Neuronal stem cell (in vitro differentiated cells): ENCODE results near the gene IGSF21.

ENCODE experiments used
- DNase-seq: peaks from one replicate; pipeline ENCODE4 v3.0.0-alpha.2; 2013; ENCODE audit warnings: low spot score
- H2AFZ ChIP-seq: one replicate; pipeline ENCODE4 v1.6.1; 2013; ENCODE audit warnings: mild to moderate bottlenecking, low read length, inconsistent platforms
- H2AK5ac ChIP-seq: 2 replicates; pipeline ENCODE4 v1.6.1; 2013; ENCODE audit warnings: low read depth, mild to moderate bottlenecking, inconsistent platforms, low read length, moderate library complexity, mixed read lengths
- H2BK120ac ChIP-seq: 2 replicates; pipeline ENCODE4 v1.6.1; 2013; ENCODE audit warnings: low read depth, mild to moderate bottlenecking, inconsistent platforms, low read length, moderate library complexity, mixed read lengths
- H2BK12ac ChIP-seq: one replicate; pipeline ENCODE4 v1.6.1; 2013; ENCODE audit warnings: low read length, inconsistent platforms
- H2BK15ac ChIP-seq: 2 replicates; pipeline ENCODE4 v1.6.1; 2013; ENCODE audit warnings: mild to moderate bottlenecking, low read length, inconsistent platforms, mixed read lengths
- H2BK5ac ChIP-seq: one replicate; pipeline ENCODE4 v1.6.1; 2013; ENCODE audit warnings: inconsistent platforms, mild to moderate bottlenecking, low read length, moderate library complexity
- H3K14ac ChIP-seq: one replicate; pipeline ENCODE4 v1.6.1; 2013; ENCODE audit warnings: low read length, inconsistent platforms
- H3K18ac ChIP-seq: 2 replicates; pipeline ENCODE4 v1.6.1; 2013; ENCODE audit warnings: low read length, inconsistent platforms
- H3K23ac ChIP-seq: 2 replicates; pipeline ENCODE4 v1.6.1; 2013; ENCODE audit warnings: low read depth, mild to moderate bottlenecking, mixed read lengths, low read length, inconsistent platforms; ENCODE audit not compliant: poor library complexity
- H3K27ac ChIP-seq: replicated peaks from 3 replicates; pipeline ENCODE4 v1.5.1; 2013; ENCODE audit warnings: low read length, inconsistent platforms
- H3K27me3 ChIP-seq, 3 experiments: 2 replicates each; pipeline ENCODE4 v1.6.1; 2013; ENCODE audit warnings: low read length in 3 of 3, mild to moderate bottlenecking in 2 of 3, inconsistent platforms in 1 of 3, low read depth in 1 of 3, mixed read lengths in 1 of 3, moderate library complexity in 1 of 3; ENCODE audit not compliant: control insufficient read depth in 3 of 3, insufficient read depth in 3 of 3
- H3K36me3 ChIP-seq, 2 donors: replicated peaks in 1 of 2; 2 replicates each; pipeline ENCODE4 v1.6.1; 2013; ENCODE audit warnings: low read length in 2 of 2; ENCODE audit not compliant: control insufficient read depth in 2 of 2, insufficient read depth in 2 of 2
- H3K4ac ChIP-seq: 2 replicates; pipeline ENCODE4 v1.6.1; 2013; ENCODE audit warnings: inconsistent platforms, mild to moderate bottlenecking, low read length, moderate library complexity
- H3K4me1 ChIP-seq, 2 donors: 1 replicate in 1 of 2; 2 replicates in 1 of 2; pipeline ENCODE4 v1.6.1; 2013; ENCODE audit warnings: low read length in 2 of 2, low read depth in 1 of 2; ENCODE audit not compliant: control insufficient read depth in 2 of 2, insufficient read depth in 1 of 2
- H3K4me2 ChIP-seq: one replicate; pipeline ENCODE4 v1.6.1; 2013; ENCODE audit warnings: mild to moderate bottlenecking, low read length, inconsistent platforms; ENCODE audit not compliant: insufficient read depth, poor library complexity, severe bottlenecking
- H3K4me3 ChIP-seq, 2 donors: 2 replicates each; pipeline ENCODE4 v1.5.1; 2013; ENCODE audit warnings: low read length in 2 of 2, mild to moderate bottlenecking in 2 of 2, inconsistent platforms in 1 of 2, moderate library complexity in 1 of 2
- H3K79me1 ChIP-seq: one replicate; pipeline ENCODE4 v1.6.1; 2013; ENCODE audit warnings: low read depth, mild to moderate bottlenecking, inconsistent platforms, low read length, moderate library complexity
- H3K9ac ChIP-seq: one replicate; pipeline ENCODE4 v1.6.1; 2013; ENCODE audit warnings: mild to moderate bottlenecking, low read depth, low read length, inconsistent platforms; ENCODE audit not compliant: poor library complexity
- H3K9me3 ChIP-seq, 2 donors: replicated peaks in 1 of 2; 2 replicates each; pipeline versions ENCODE3 to v1.6.1; 2013; ENCODE audit warnings: low read length in 2 of 2, mild to moderate bottlenecking in 2 of 2, inconsistent platforms in 1 of 2, low read depth in 1 of 2, mixed read lengths in 1 of 2, moderate library complexity in 1 of 2; ENCODE audit not compliant: control insufficient read depth in 2 of 2, insufficient read depth in 1 of 2
- H4K8ac ChIP-seq: one replicate; pipeline ENCODE4 v1.6.1; 2013; ENCODE audit warnings: low read depth, mild to moderate bottlenecking, inconsistent platforms, low read length, moderate library complexity
- H4K91ac ChIP-seq: one replicate; pipeline ENCODE4 v1.6.1; 2013; ENCODE audit warnings: low read length, low read depth, mild to moderate bottlenecking, inconsistent platforms; ENCODE audit not compliant: poor library complexity
- WGBS, 2 donors: extraction: QIAGEN DNeasy Blood & Tissue Kit; methylation state at CpG; one replicate each; pipeline ENCODE4 v1.1.7; 2013; ENCODE audit warnings: missing lambda C conversion rate in 2 of 2, mixed read lengths in 1 of 2; ENCODE audit not compliant: insufficient read length in 2 of 2, insufficient replicate concordance in 1 of 2; ENCODE audit errors: extremely low coverage in 2 of 2; 5-methylcytosine and 5-hydroxymethylcytosine counted together

IGSF21 gene

GRCh38 chr1:18384471-18384870, 276.9 kb downstream of the IGSF21 start:
- no peak overlapping the region for H2BK15ac ChIP-seq
- peak overlapping the region; percentile 0 for H3K9ac ChIP-seq
- H2BK12ac ChIP-seq, result no peak overlapping the region
- no peaks in the 10 kb centered on the region for H3K79me1 ChIP-seq
- no peak overlapping the region for H3K4me2 ChIP-seq
- peak overlapping the region; percentile 15 for H3K18ac ChIP-seq
- no peak overlapping the region for H2AFZ ChIP-seq
- H3K36me3 ChIP-seq, result no peaks in the 10 kb centered on the region
- peaks cover 0 to 15% (median 0%) of the 10 kb centered on the region in 3 experiments for H3K27me3 ChIP-seq
- H3K4ac ChIP-seq, result no peak overlapping the region
- H2AK5ac ChIP-seq, result no peak overlapping the region
- H2BK120ac ChIP-seq, result no peak overlapping the region
- H4K91ac ChIP-seq, result no peak overlapping the region
- peaks cover 0 to 4% of the 10 kb centered on the region in 2 donors for H3K9me3 ChIP-seq
- no peak overlapping the region for H4K8ac ChIP-seq
- no peak overlapping the region for H3K23ac ChIP-seq
- H2BK5ac ChIP-seq, result no peak overlapping the region
- peaks cover 0 to 13% of the 10 kb centered on the region in 2 donors for H3K4me1 ChIP-seq
- H3K4me3 ChIP-seq, result no peak overlapping the region
- no peak overlapping the region for H3K14ac ChIP-seq
- WGBS, 2 donors, result no CpG with 5 or more reads among the region's 2 CpGs
- no peak for DNase-seq
- H3K27ac ChIP-seq, result no peak overlapping the region

GRCh38 chr1:18385239-18385790, 277.7 kb downstream of the IGSF21 start:
- Histone ChIP-seq H3K4me1 (peaks cover 0 to 13% of the 10 kb centered on the region in 2 donors), H3K27me3 (peaks cover 0 to 15% (median 0%) of the 10 kb centered on the region in 3 experiments), H3K4me3 (no peak overlapping the region), H2BK15ac (no peak overlapping the region), H2BK5ac (no peak overlapping the region), H3K18ac (no peak overlapping the region), H3K9ac (no peak overlapping the region), H4K91ac (no peak overlapping the region), H3K36me3 (no peaks in the 10 kb centered on the region), H3K4me2 (no peak overlapping the region), H3K23ac (peak overlapping the region; percentile 6), H2AK5ac (no peak overlapping the region), H2BK12ac (no peak overlapping the region), H3K79me1 (no peaks in the 10 kb centered on the region), H3K4ac (no peak overlapping the region), H2BK120ac (no peak overlapping the region), H4K8ac (no peak overlapping the region), H3K27ac (no peak overlapping the region), H3K14ac (no peak overlapping the region), H3K9me3 (no peaks in the 10 kb centered on the region), H2AFZ (peak overlapping the region; percentile 49)
- WGBS, 2 donors, result no CpG with 5 or more reads among the region's 9 CpGs
- DNase-seq, result no peak

- H2BK5ac ChIP-seq, result no peak overlapping the region
- no peak for DNase-seq
- no peaks in the 10 kb centered on the region for H3K79me1 ChIP-seq
- H3K4me3 ChIP-seq, result no peak overlapping the region
- no peaks in the 10 kb centered on the region for H3K36me3 ChIP-seq
- H3K27ac ChIP-seq, result no peak overlapping the region
- H3K9me3 ChIP-seq, result no peaks in the 10 kb centered on the region
- H4K91ac ChIP-seq, result no peak overlapping the region
- H3K23ac ChIP-seq, result no peak overlapping the region
- no peak overlapping the region for H3K14ac ChIP-seq
- no peak overlapping the region for H2AK5ac ChIP-seq
- H2AFZ ChIP-seq, result no peak overlapping the region
- H3K4ac ChIP-seq, result no peak overlapping the region
- no peak overlapping the region for H3K4me2 ChIP-seq
- no peak overlapping the region for H2BK120ac ChIP-seq
- no peak overlapping the region for H2BK15ac ChIP-seq
- peaks cover 0 to 13% of the 10 kb centered on the region in 2 donors for H3K4me1 ChIP-seq
- no peak overlapping the region for H2BK12ac ChIP-seq
- no peak overlapping the region for H3K9ac ChIP-seq
- no peak overlapping the region for H4K8ac ChIP-seq
- WGBS, 2 donors, result no CpG with 5 or more reads among the region's 5 CpGs
- H3K27me3 ChIP-seq, result peaks cover 0 to 15% (median 0%) of the 10 kb centered on the region in 3 experiments
- no peak overlapping the region for H3K18ac ChIP-seq
These were observed 279.0 kb downstream of the IGSF21 start for GRCh38 chr1:18386591-18386990.

DNA sequence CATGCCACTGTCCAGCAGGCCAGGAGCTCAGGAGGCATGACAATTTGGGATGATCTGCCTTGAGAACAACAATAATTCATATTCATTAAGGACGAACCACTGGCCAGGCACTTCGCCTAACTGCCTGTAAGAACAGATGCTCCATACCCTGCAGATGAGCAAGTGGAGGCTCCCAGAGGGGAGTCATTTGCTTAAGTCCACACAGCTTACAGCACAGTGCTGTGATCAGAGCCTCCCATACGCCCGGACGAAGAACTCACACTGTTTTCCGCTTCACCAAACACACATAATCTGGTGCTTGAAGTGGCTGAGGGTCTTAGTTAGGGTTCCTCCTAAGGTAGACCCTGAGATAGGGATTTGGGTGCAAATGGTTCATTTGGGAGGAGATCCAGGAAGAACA, 279.7 kb downstream of the IGSF21 start:
- H3K9ac ChIP-seq, result no peak overlapping the region
- no peak for DNase-seq
- WGBS, 2 donors, result no CpG with 5 or more reads among the region's 6 CpGs

More for the DNA sequence above, 279.7 kb downstream of the IGSF21 start:
- Histone ChIP-seq H3K9me3 (no peaks in the 10 kb centered on the region), H2AFZ (no peak overlapping the region), H3K27ac (no peak overlapping the region), H3K4me3 (no peak overlapping the region), H3K14ac (no peak overlapping the region), H4K8ac (no peak overlapping the region), H2BK15ac (no peak overlapping the region), H3K79me1 (no peaks in the 10 kb centered on the region), H2BK12ac (no peak overlapping the region), H3K23ac (no peak overlapping the region), H2AK5ac (no peak overlapping the region), H3K27me3 (peaks cover 0 to 15% (median 0%) of the 10 kb centered on the region in 3 experiments), H3K4ac (no peak overlapping the region), H2BK5ac (no peak overlapping the region), H4K91ac (no peak overlapping the region), H3K18ac (no peak overlapping the region), H3K4me1 (peaks cover 0 to 13% of the 10 kb centered on the region in 2 donors), H3K4me2 (no peak overlapping the region), H3K36me3 (no peaks in the 10 kb centered on the region), H2BK120ac (no peak overlapping the region)
